GM21381 (cell line): Measurements from ENCODE around the gene TOX3.

Experiments
- ATAC-seq: cut with Tn5 transposase; IDR thresholded peaks from one replicate; pipeline ENCODE4 v1.9.1; 2021; ENCODE audit warnings: mild to moderate bottlenecking, moderate library complexity; ENCODE audit not compliant: unreplicated experiment

TOX3 gene

GRCh38 chr16:52547004-52547833 is at the start of gene TOX3:
Gene TOX3 (minus strand): TSS chr16:52547143. CDS start chr16:52546723, 420 bp downstream.
- ATAC-seq, result no peak

- no peak for ATAC-seq
These were observed 45.8 kb upstream of the TOX3 start for GRCh38 chr16:52592778-52593177.

GRCh38 chr16:52591934-52592592 is 45.1 kb upstream of the TOX3 start:
- no peak for ATAC-seq

GRCh38 chr16:52591471-52591870 is 44.5 kb upstream of the TOX3 start:
- no peak for ATAC-seq

GRCh38 chr16:52586159-52586558 is 39.2 kb upstream of the TOX3 start:
- ATAC-seq, result no peak

GRCh38 chr16:52584354-52585320 is 37.7 kb upstream of the TOX3 start:
- no peak for ATAC-seq

GRCh38 chr16:52581530-52581929 is 34.6 kb upstream of the TOX3 start:
- no peak for ATAC-seq

GRCh38 chr16:52580488-52580887 is 33.5 kb upstream of the TOX3 start:
- ATAC-seq, result no peak

GRCh38 chr16:52578829-52579498 is 32.0 kb upstream of the TOX3 start:
- no peak for ATAC-seq

GRCh38 chr16:52578007-52578828 is 31.3 kb upstream of the TOX3 start:
- ATAC-seq, result no peak

GRCh38 chr16:52577130-52577706 is 30.3 kb upstream of the TOX3 start:
- no peak for ATAC-seq

GRCh38 chr16:52573365-52574299 is 26.7 kb upstream of the TOX3 start:
- no peak for ATAC-seq

GRCh38 chr16:52572656-52573055 is 25.7 kb upstream of the TOX3 start:
- no peak for ATAC-seq

- ATAC-seq, result no peak
These were observed 23.6 kb upstream of the TOX3 start for GRCh38 chr16:52570495-52571091.

- ATAC-seq, result no peak
These were observed 22.8 kb upstream of the TOX3 start for GRCh38 chr16:52569701-52570100.

GRCh38 chr16:52568983-52569690 is 22.2 kb upstream of the TOX3 start:
- no peak for ATAC-seq

GRCh38 chr16:52568495-52568894 is 21.6 kb upstream of the TOX3 start:
- no peak for ATAC-seq
